Body of pancreas (tissue), 4 donors: ENCODE measurements around the gene RRP15. TPM values are rescaled to one million over a fixed set of nuclear protein-coding genes. Genes with fewer than 3 reads are reported as not detected.

Experiments
- ATAC-seq: fragments of 150-250 bp; one replicate; pipeline ENCODE4 v1.9.1; 2016
- DNase-seq, 4 donors: peaks; one replicate each; pipeline ENCODE4 v3.0.0-alpha.2; 2019
- H3K27ac ChIP-seq, 4 donors: fragments of 200-600 bp; sonication (generic); 1 replicate in 3 of 4; 2 replicates in 1 of 4; pipeline versions ENCODE4 v1.5.1 to v1.6.1; 2016 to 2019; ENCODE audit warnings: mild to moderate bottlenecking in 1 of 4, mixed read lengths in 1 of 4, moderate library complexity in 1 of 4
- H3K27me3 ChIP-seq, 2 donors: fragments of 200-600 bp; sonication (generic); one replicate each; pipeline ENCODE4 v1.6.0; 2016; ENCODE audit warnings: mild to moderate bottlenecking in 1 of 2
- H3K36me3 ChIP-seq, 2 donors: fragments of 200-600 bp; sonication (generic); replicated peaks in 1 of 2; 2 replicates each; pipeline ENCODE4 v1.5.1; 2016; ENCODE audit warnings: low read depth in 2 of 2; ENCODE audit not compliant: insufficient read depth in 1 of 2
- H3K4me1 ChIP-seq: fragments of 200-600 bp; sonication (generic); one replicate; pipeline ENCODE4 v1.6.0; 2016
- H3K4me3 ChIP-seq, 2 donors: fragments of 200-600 bp; sonication (generic); 1 replicate in 1 of 2; 2 replicates in 1 of 2; pipeline ENCODE4 v1.5.1; 2016 to 2019
- H3K9me3 ChIP-seq, 3 donors: fragments of 200-600 bp; sonication (generic); 1 replicate in 2 of 3; 2 replicates in 1 of 3; pipeline ENCODE4 v1.5.1; 2016
- POLR2A ChIP-seq, 3 donors: fragments of 450-650 bp; IDR thresholded peaks; one replicate each; pipeline ENCODE4 v1.6.1; 2016; ENCODE audit warnings: antibody characterized with exemption in 3 of 3, mild to moderate bottlenecking in 2 of 3
- WGBS, 2 donors: methylation state at CpG; one replicate each; pipeline ENCODE4 v1.1.5; 2017; 5-methylcytosine and 5-hydroxymethylcytosine counted together
- intact Hi-C: fragments of 100-400 bp; cut with DNase I; formaldehyde crosslinking; loops from one replicate; pipeline ENCODE4 v1.15.1; 2023
- total RNA-seq, 2 donors: library from RNA; depleted of rRNA; stranded (reverse); fragments of >200 nt; gene quantifications; one replicate each; pipeline ENCODE4 v1.1.0, GENCODE V29; 2016
- TF ChIP-seq, protein P1 (sequence below), 7 experiments: fragments of 450-650 bp in 4 of 7; fragments of 200-600 bp in 3 of 7; sonication (generic) in 3 of 7; IDR thresholded peaks; one replicate each; pipeline ENCODE4 v1.5.1; 2016 to 2019; ENCODE audit warnings: antibody characterized with exemption in 7 of 7

The RRP15 gene
- total RNA-seq, 2 donors from 2014 or later = 2.6 to 7.9 TPM

DNA sequence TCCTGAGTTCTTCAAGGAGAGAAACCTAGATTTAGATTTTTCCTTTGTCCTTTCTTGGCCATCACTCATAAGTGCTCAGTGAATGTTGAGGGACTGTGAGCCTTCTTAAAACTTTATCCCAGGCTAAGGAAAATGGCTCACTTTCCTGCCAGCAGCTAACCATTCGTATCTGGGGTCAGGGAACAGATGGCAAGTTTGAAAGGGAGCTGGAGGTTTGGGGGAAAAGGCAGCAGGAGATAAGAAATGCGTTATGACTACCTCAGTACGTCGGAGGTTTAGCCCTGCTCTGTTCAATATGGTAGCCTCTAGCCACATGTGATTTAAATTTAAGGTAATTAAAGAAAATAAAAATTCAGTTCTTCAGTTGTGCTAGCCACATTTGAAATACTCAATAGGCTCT is 13.3 kb downstream of the RRP15 start:
- no peak overlapping the region for H3K4me3 ChIP-seq
- no peak for TF ChIP-seq POLR2A (IDR thresholded peaks at IDR 0.05)
- TF ChIP-seq, protein P1, sequence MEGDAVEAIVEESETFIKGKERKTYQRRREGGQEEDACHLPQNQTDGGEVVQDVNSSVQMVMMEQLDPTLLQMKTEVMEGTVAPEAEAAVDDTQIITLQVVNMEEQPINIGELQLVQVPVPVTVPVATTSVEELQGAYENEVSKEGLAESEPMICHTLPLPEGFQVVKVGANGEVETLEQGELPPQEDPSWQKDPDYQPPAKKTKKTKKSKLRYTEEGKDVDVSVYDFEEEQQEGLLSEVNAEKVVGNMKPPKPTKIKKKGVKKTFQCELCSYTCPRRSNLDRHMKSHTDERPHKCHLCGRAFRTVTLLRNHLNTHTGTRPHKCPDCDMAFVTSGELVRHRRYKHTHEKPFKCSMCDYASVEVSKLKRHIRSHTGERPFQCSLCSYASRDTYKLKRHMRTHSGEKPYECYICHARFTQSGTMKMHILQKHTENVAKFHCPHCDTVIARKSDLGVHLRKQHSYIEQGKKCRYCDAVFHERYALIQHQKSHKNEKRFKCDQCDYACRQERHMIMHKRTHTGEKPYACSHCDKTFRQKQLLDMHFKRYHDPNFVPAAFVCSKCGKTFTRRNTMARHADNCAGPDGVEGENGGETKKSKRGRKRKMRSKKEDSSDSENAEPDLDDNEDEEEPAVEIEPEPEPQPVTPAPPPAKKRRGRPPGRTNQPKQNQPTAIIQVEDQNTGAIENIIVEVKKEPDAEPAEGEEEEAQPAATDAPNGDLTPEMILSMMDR (IDR thresholded peaks at IDR 0.05) = no peak
- H3K36me3 ChIP-seq = no peaks in the 10 kb centered on the region
- no peaks in the 10 kb centered on the region for H3K27me3 ChIP-seq
- peaks cover 12% of the 10 kb centered on the region for H3K4me1 ChIP-seq
- ATAC-seq (no peak), DNase-seq (no peak)
- H3K27ac ChIP-seq = no peak overlapping the region
- intact Hi-C loops = no loop called here
- 66 to 82% methylated on average over 4 of the region's 4 CpGs for WGBS, 2 donors
- no peaks in the 10 kb centered on the region for H3K9me3 ChIP-seq

DNA sequence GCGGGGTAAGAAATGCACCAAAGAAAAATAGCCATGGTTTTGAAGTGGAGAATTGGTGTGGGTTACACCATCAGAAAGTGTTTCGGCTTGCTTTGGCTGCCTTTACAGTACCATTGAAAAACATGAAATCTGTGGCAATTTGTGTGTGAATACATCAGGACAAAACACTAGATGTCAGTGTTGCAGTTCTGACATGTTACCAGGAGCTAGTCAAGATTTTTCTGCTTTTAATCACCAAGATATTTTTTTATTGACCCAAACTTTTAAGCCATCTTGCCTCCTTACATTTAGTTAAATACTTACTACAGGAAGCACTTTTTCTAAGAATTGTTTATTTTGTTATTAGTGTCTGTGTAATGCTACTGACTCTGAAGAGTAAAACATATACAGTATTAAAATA is 14.3 kb downstream of the RRP15 start:
- intact Hi-C loops = no loop called here
- no peak for ATAC-seq
- no peak overlapping the region for H3K27ac ChIP-seq
- TF ChIP-seq POLR2A (IDR thresholded peaks at IDR 0.05) = no peak
- TF ChIP-seq, protein P1 (IDR thresholded peaks at IDR 0.05) = peak in 5 of 7 experiments; percentile 7 to 40 (median 35)
- WGBS, 2 donors = 65 to 72% methylated on average over 2 of the region's 2 CpGs
- peaks cover 12% of the 10 kb centered on the region for H3K4me1 ChIP-seq
- no peaks in the 10 kb centered on the region for H3K36me3 ChIP-seq
- no peaks in the 10 kb centered on the region for H3K27me3 ChIP-seq
- H3K9me3 ChIP-seq = no peaks in the 10 kb centered on the region
- H3K4me3 ChIP-seq = no peak overlapping the region
- no peak for DNase-seq

DNA sequence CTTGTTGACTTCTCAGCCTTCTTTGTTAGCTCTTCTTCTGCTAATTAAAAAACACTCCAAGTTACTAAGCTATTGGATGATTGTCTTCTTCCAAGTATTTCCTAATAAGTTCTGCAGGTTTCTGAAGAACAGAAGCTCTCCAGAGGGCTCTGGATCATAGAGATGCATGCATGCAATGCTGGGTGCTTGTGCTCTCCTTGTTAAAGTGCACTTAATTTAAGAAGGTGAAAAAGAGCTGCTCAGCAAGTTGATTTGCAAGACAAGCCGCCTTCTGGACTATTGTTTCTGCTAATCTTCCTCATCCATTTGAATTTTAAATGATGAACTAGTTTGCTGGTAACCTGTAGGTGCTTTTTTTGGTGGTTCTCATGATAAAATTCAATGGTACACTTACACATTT is 16.1 kb downstream of the RRP15 start:
- ATAC-seq (no peak), DNase-seq (no peak)
- no peaks in the 10 kb centered on the region for H3K27me3 ChIP-seq
- WGBS, 2 donors = 84 to 97% methylated on average over 1 of the region's 1 CpG
- intact Hi-C loops = no loop called here
- H3K9me3 ChIP-seq = no peaks in the 10 kb centered on the region
- H3K4me1 ChIP-seq = peaks cover 12% of the 10 kb centered on the region
- no peak overlapping the region for H3K27ac ChIP-seq
- H3K36me3 ChIP-seq = peaks cover 0 to 1% of the 10 kb centered on the region in 2 donors
- TF ChIP-seq, protein P1 (IDR thresholded peaks at IDR 0.05) = no peak
- no peak for TF ChIP-seq POLR2A (IDR thresholded peaks at IDR 0.05)
- H3K4me3 ChIP-seq = no peak overlapping the region

DNA sequence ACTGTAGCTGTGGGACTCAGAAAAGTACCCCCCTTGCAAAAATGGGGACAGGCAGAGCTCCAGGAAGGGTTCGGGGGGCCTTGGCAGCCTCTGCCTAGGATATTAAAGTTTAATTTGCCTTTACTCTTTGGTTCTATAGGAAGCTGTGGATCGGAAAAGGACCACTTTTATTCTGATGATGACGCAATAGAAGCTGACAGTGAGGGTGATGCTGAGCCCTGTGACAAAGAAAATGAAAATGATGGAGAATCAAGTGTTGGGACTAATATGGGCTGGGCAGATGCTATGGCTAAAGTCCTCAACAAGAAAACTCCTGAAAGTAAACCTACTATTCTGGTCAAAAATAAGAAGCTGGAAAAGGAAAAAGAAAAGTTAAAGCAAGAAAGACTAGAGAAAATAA is 17.1 kb downstream of the RRP15 start:
- Histone ChIP-seq H3K36me3 (peaks cover 0 to 2% of the 10 kb centered on the region in 2 donors), H3K4me1 (peaks cover 12% of the 10 kb centered on the region), H3K27me3 (no peaks in the 10 kb centered on the region), H3K9me3 (no peaks in the 10 kb centered on the region), H3K27ac (no peak overlapping the region), H3K4me3 (no peak overlapping the region)
- DNase-seq (no peak), ATAC-seq (no peak)
- TF ChIP-seq, protein P1 (IDR thresholded peaks at IDR 0.05) = no peak
- no peak for TF ChIP-seq POLR2A (IDR thresholded peaks at IDR 0.05)
- intact Hi-C loops = no loop called here
- WGBS, 2 donors = 71 to 82% methylated on average over 3 of the region's 3 CpGs

DNA sequence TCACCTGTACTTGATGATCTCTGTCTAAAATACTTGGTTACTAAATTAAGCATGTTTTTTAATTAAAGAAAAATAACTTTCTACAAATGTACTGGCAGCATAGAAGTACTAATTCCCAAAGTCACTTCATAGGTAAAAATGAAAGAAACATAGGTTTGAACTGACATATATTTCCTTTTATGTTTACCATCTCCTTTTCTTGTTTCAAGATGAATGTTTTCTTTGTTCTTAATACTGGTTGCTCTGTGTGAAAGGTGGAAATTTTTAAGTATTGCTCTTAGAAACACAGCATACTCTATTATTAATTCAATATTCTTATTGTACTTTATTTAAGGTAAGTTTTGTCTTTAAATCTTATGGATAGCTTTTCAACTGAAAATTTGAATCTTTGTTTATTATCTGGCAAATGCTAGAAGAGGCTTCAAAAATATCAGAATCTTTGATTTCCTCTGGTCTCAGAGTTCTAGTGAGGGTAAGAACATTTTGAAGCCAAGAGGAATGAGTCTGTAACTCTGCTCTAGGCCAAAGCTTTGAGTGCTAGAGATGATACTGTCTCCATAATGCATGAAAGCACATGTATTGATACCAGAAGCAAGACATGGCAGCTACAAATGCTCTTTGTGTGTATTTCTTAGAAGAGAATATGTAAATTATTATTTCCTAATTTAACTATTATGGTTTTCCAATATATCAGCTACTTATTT is 18.2 kb downstream of the RRP15 start:
- ATAC-seq (no peak), DNase-seq (no peak)
- Histone ChIP-seq H3K9me3 (no peaks in the 10 kb centered on the region), H3K36me3 (peaks cover 0 to 2% of the 10 kb centered on the region in 2 donors), H3K27ac (no peak overlapping the region), H3K4me1 (peaks cover 12% of the 10 kb centered on the region), H3K27me3 (no peaks in the 10 kb centered on the region), H3K4me3 (no peak overlapping the region)
- TF ChIP-seq, protein P1 (IDR thresholded peaks at IDR 0.05) = no peak
- TF ChIP-seq POLR2A (IDR thresholded peaks at IDR 0.05) = no peak
- intact Hi-C loops = no loop called here
